Measurements from ENCODE around the gene PDPN. TPM values are rescaled to one million over a fixed set of nuclear protein-coding genes. Genes with fewer than 3 reads are reported as not detected.

PDPN gene
- total RNA-seq, 1 donor from 2014 or later = 4.2 TPM

DNA sequence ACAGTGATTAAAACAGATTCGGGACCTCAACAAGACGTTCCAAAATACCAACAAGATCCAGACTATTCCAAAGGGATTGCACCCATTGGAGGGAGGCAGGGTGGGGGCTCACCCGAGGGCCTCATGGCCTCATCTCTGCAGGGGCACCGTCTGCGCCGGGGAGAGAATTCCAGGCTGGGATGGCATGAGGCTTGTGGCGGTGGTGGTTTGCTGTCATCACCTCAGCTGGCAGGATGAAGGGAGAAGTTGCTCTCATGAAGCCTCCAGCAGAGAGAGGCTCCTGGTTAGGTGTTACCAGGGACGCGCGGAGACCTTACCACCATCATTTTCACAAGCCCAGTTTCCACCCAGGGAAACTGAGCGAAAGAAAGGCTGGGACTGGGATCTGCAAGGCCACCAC is 6.7 kb upstream of the PDPN start:
- no peak for DNase-seq (ENCODE audit: extremely low read depth, low read depth, low spot score)

- DNase-seq (ENCODE audit: extremely low read depth, low read depth, low spot score) = no peak
Measured at GRCh38 chr1:13577846-13578245, 5.8 kb upstream of the PDPN start.

DNA sequence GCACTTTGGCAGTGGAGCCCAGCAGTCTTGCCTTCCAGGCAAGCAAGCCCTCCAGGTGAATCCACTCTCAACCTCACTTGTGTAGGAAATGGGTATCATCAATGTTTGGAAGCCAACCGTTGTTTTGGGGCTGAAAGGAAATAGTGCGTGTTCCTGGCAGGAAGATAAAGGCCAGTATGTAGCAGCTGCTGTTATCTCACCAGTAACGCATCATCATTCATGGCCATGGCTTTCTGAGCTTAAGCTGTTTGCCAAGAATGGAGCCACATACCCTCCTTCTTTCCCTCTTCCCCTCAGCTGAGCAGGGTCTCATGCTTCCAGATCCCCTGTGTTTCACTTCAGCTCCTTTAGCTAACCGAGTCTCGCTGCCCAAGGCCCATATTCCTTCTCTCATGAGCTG is 2.2 kb upstream of the PDPN start:
- no peak for DNase-seq (ENCODE audit: extremely low read depth, low read depth, low spot score)

DNA sequence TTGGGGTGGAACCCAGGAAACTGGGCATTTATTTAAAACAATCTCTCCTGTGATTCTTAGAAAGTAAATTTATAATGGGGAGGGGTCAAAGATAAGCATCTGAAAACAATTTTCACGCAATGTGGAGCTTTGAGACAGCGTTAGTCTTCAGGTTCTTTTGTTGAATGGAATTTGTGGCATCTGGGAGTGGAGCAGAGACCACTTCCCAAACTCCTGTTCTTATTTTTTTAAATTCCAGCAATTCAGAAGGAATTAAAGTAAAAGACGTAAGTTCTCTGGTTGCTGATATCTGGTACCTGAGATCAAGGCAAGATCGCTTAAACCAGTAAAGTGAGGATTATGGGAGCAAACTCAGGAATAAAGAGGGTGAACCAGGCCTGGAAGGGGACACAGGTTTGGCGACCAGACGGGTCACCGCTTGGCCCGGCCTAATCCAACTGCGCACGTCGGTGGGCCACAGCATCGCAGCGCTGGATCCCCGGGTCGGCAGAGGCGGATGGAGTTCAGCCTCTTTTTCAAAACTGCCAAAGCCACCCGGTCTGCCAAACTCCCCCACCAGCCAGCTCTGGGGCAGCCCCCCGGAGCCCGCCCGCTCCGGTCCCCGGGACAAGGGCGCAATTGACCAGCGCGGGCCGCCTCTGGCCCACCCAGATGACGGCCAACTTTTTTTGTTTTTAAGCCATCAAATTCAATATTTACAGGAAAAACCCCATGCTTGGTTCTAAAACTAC is 754 bp upstream of the PDPN start:
- DNase-seq (ENCODE audit: extremely low read depth, low read depth, low spot score) = no peak

DNA sequence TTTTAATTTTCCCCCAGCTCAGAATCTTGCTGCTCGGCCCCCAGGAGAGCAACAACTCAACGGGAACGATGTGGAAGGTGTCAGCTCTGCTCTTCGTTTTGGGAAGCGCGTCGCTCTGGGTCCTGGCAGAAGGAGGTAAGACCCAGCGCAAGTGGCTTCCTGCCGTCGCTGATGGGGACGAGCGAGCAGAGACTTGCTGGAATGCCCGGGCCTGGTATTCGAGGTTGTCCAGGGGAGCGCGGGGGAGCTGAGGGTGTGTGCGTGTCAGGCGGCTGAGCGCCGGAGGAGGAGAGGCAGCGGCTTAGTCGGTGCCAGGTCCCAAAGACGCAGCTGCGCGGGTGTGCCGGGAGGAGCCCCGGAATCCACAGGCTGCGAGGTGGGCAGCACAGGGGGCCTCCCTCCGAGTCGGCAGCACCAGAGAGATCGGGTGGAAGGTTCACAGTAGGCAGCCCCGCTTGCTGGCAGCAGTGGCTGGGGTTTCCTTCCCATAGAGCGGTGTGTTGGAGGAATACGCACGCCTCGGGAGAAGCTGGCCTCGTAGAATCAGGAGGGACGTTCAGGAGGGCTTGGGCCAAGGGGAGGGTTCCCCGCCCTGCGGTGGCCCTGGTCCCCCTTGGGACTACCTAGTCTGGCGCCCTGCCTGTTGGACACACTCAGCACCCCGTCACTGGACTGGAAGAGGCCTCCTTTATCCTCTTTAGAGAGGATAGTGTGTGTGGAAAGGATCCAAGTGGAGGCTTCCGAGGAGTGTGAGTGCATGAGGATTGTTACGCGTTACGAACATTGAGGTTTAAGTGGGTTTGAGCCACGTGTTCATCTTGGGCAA is 547 bp downstream of the PDPN start:
- no peak for DNase-seq (ENCODE audit: extremely low read depth, low read depth, low spot score)

- no peak for DNase-seq (ENCODE audit: extremely low read depth, low read depth, low spot score)
Measured at GRCh38 chr1:13584876-13585611, 1.4 kb downstream of the PDPN start.

GRCh38 chr1:13585612-13585991 is 2.0 kb downstream of the PDPN start:
- no peak for DNase-seq (ENCODE audit: extremely low read depth, low read depth, low spot score)

- DNase-seq (ENCODE audit: extremely low read depth, low read depth, low spot score) = no peak
Measured at GRCh38 chr1:13586001-13586400, 2.4 kb downstream of the PDPN start.

GRCh38 chr1:13587256-13588030 is 3.8 kb downstream of the PDPN start:
- no peak for DNase-seq (ENCODE audit: extremely low read depth, low read depth, low spot score)

GRCh38 chr1:13588946-13589796 is 5.5 kb downstream of the PDPN start:
- DNase-seq (ENCODE audit: extremely low read depth, low read depth, low spot score) = no peak

- no peak for DNase-seq (ENCODE audit: extremely low read depth, low read depth, low spot score)
Measured at GRCh38 chr1:13590486-13590885, 6.9 kb downstream of the PDPN start.

GRCh38 chr1:13593511-13594131 is 10.0 kb downstream of the PDPN start:
- no peak for DNase-seq (ENCODE audit: extremely low read depth, low read depth, low spot score)

GRCh38 chr1:13595411-13595810 is 11.8 kb downstream of the PDPN start:
- no peak for DNase-seq (ENCODE audit: extremely low read depth, low read depth, low spot score)

GRCh38 chr1:13597166-13597565 is 13.5 kb downstream of the PDPN start:
- DNase-seq (ENCODE audit: extremely low read depth, low read depth, low spot score) = no peak

GRCh38 chr1:13600762-13601453 is 17.3 kb downstream of the PDPN start:
- no peak for DNase-seq (ENCODE audit: extremely low read depth, low read depth, low spot score)

DNA sequence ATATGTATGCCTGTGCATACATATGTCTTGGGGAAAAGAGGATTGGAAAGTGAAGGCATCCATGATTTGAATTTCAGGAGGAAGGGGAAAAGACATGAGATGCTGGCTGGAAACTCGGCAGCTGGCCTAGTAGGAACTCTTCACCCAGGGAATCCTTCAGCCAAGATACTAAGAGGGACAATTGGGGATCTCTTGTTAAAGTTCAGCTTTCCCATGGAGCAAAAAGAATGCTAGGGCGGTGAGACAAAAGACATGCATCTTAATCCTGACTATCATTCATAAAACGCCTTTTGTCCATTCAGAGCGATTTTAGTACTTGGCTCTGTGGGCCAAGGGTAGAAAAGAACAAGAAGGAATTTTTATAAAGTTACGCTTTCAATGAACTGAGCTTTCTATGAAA is 20.5 kb downstream of the PDPN start:
- DNase-seq (ENCODE audit: extremely low read depth, low read depth, low spot score) = no peak

DNA sequence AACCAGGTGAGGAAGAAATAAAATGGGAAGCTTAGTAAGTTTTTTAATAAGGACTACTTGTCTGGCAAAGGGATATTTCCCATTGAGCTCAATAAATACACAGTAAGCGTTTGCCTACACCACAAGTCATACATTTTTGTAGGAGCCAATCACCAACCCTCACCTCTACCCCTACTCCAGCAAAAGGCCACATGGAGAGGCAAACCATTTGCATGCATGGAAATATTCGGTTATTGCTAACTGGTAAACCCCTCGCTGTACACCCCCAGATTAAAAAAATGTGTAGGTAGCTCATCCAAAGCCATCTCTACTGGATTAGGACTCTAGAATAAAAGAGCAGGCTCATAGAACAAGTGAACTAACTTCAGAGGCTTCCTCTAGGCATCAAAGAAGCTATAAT is 21.1 kb downstream of the PDPN start:
- DNase-seq (ENCODE audit: extremely low read depth, low read depth, low spot score) = no peak

- no peak for DNase-seq (ENCODE audit: extremely low read depth, low read depth, low spot score)
Measured at GRCh38 chr1:13605159-13605558, 21.5 kb downstream of the PDPN start.

DNA sequence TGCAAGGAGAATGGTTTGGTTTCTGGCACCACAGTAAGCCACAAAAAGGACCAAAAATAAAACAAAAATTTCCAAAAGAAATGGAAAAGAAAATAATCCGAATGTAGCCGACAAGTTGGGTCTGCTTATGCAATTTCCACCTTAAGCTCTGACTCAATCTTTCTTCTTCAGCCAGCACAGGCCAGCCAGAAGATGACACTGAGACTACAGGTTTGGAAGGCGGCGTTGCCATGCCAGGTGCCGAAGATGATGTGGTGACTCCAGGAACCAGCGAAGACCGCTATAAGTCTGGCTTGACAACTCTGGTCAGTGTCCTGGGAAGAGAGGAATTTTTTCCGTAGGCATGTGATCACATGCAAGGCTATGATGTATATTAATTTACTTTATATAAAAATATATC is 23.4 kb downstream of the PDPN start:
- DNase-seq (ENCODE audit: extremely low read depth, low read depth, low spot score) = no peak

Data from glomerular endothelial cell (primary cell).